ENCODE measurements around the gene FBXO31. TPM values are rescaled to one million over a fixed set of nuclear protein-coding genes. Genes with fewer than 3 reads are reported as not detected.

The FBXO31 gene
- 10 to 100 TPM; 21.1 to 26.9 (median 24.4) TPM for polyA plus RNA-seq (ENCODE audit: insufficient read length in 4 of 4)

- peak; percentile 80 to 90 (median 82) for DNase-seq (ENCODE audit: low read depth in 4 of 4, low spot score in 3 of 4)
Measured at GRCh38 chr16:87383505-87384161, at the start of gene FBXO31. Gene FBXO31, minus strand, starts transcription at chr16:87383776. Its CDS starts 32 bp downstream, at chr16:87383744.

GRCh38 chr16:87432330-87432915 is 48.8 kb upstream of the FBXO31 start:
- no peak for DNase-seq (ENCODE audit: low read depth in 4 of 4, low spot score in 3 of 4)

- DNase-seq (ENCODE audit: low read depth in 4 of 4, low spot score in 3 of 4), result no peak
Measured at GRCh38 chr16:87431926-87432325, 48.4 kb upstream of the FBXO31 start.

- no peak for DNase-seq (ENCODE audit: low read depth in 4 of 4, low spot score in 3 of 4)
Measured at GRCh38 chr16:87426423-87427215, 43.0 kb upstream of the FBXO31 start.

GRCh38 chr16:87425941-87426340 is 42.4 kb upstream of the FBXO31 start:
- no peak for DNase-seq (ENCODE audit: low read depth in 4 of 4, low spot score in 3 of 4)

GRCh38 chr16:87424266-87424665 is 40.7 kb upstream of the FBXO31 start:
- DNase-seq (ENCODE audit: low read depth in 4 of 4, low spot score in 3 of 4), result no peak

- DNase-seq (ENCODE audit: low read depth in 4 of 4, low spot score in 3 of 4), result no peak
Measured at GRCh38 chr16:87423429-87423828, 39.9 kb upstream of the FBXO31 start.

GRCh38 chr16:87422106-87422505 is 38.5 kb upstream of the FBXO31 start:
- no peak for DNase-seq (ENCODE audit: low read depth in 4 of 4, low spot score in 3 of 4)

GRCh38 chr16:87421003-87421912 is 37.7 kb upstream of the FBXO31 start:
- no peak for DNase-seq (ENCODE audit: low read depth in 4 of 4, low spot score in 3 of 4)

GRCh38 chr16:87420026-87421002 is 36.7 kb upstream of the FBXO31 start:
- DNase-seq (ENCODE audit: low read depth in 4 of 4, low spot score in 3 of 4), result no peak

GRCh38 chr16:87418644-87419043 is 35.1 kb upstream of the FBXO31 start:
- no peak for DNase-seq (ENCODE audit: low read depth in 4 of 4, low spot score in 3 of 4)

GRCh38 chr16:87418216-87418615 is 34.6 kb upstream of the FBXO31 start:
- no peak for DNase-seq (ENCODE audit: low read depth in 4 of 4, low spot score in 3 of 4)

GRCh38 chr16:87417528-87417910 is 33.9 kb upstream of the FBXO31 start:
- DNase-seq (ENCODE audit: low read depth in 4 of 4, low spot score in 3 of 4), result no peak

GRCh38 chr16:87416826-87417527 is 33.4 kb upstream of the FBXO31 start:
- no peak for DNase-seq (ENCODE audit: low read depth in 4 of 4, low spot score in 3 of 4)

- DNase-seq (ENCODE audit: low read depth in 4 of 4, low spot score in 3 of 4), result no peak
Measured at GRCh38 chr16:87415441-87415840, 31.9 kb upstream of the FBXO31 start.

- DNase-seq (ENCODE audit: low read depth in 4 of 4, low spot score in 3 of 4), result no peak
Measured at GRCh38 chr16:87414251-87414680, 30.7 kb upstream of the FBXO31 start.

GRCh38 chr16:87412996-87413421 is 29.4 kb upstream of the FBXO31 start:
- DNase-seq (ENCODE audit: low read depth in 4 of 4, low spot score in 3 of 4), result no peak

GRCh38 chr16:87412371-87412995 is 28.9 kb upstream of the FBXO31 start:
- no peak for DNase-seq (ENCODE audit: low read depth in 4 of 4, low spot score in 3 of 4)

All from right renal pelvis (tissue), 4 donors.